NCI-H128 (cell line): ENCODE results near the gene USP20.

ENCODE experiments used
- DNase-seq: peaks from one replicate; lab custom pipeline; 2025; ENCODE audit not compliant: unreplicated experiment; lab: John Stamatoyannopoulos, UW

The USP20 gene

GRCh38 chr9:129914051-129914450 lies 78.8 kb downstream of the USP20 start:
- no peak for DNase-seq

DNA sequence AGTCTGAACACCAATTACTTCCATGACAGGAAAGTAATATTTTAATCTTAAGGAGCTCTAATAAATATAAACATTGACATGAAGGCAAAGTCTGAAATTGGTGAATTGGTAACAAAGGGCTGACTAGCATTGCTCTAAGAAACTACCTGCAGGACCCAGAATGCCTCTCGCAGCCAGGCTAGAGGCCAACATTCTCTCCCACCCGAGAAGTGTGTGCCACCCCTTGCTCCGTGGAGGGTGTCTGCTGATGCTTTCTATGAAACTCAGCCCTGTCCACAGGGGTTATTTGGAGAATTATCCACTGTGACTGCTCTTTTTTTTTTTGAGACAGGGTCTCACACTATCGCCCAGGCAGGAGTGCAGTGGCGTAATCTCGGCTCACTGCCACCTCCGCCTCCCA lies 81.4 kb downstream of the USP20 start:
- DNase-seq, result no peak

DNA sequence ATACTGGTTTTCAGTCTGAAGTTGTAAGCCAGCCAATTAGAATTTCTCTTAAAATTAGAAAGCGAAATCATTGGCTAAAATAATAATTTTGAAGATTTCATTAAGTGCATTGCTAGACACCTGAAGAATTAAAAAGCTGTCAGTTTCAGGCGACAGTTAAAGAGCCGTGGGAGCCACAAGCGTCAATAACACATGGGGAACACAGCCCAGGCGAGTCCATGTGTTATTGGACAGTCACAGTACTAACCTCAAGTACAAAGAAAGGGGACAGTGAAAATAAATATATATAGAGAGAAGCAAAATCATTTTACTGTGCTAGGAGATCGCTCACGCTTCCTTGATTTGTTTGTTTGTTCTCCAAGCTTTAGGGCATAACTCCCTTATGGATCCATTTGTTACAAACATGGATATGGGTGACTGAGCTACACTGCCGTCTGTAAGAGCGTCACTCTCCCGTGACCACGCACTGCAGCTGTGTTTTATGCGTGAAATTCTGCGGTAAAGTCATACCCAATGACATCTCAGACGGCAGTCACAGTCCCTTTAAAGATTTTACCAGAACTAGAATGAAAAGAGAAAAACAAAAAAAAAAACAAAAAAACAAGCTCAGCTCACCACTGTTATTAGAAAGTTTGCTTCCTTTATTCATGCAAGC lies 83.2 kb downstream of the USP20 start:
- no peak for DNase-seq

GRCh38 chr9:129919277-129919676 lies 84.0 kb downstream of the USP20 start:
- DNase-seq, result no peak

DNA sequence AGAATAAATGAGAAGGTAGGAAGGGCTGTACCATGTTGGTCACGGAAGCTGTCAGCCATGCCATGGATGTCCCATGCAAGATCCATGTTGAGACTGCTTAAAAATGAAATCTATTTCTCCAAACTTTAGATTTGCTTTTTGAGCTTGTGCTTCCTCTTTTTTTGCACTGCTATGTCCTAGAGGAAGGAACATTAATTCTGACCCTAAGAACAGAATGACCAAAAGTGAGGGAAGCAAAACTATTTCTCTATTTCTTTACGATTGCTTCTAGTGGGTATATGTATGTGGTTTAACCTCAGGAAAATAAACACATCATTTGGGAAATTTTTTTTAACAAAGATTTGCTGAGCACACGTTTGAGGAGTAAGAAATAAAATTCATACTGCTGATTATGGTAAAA lies 84.6 kb downstream of the USP20 start:
- DNase-seq, result no peak

GRCh38 chr9:129921905-129922304 lies 86.6 kb downstream of the USP20 start:
- DNase-seq, result no peak

DNA sequence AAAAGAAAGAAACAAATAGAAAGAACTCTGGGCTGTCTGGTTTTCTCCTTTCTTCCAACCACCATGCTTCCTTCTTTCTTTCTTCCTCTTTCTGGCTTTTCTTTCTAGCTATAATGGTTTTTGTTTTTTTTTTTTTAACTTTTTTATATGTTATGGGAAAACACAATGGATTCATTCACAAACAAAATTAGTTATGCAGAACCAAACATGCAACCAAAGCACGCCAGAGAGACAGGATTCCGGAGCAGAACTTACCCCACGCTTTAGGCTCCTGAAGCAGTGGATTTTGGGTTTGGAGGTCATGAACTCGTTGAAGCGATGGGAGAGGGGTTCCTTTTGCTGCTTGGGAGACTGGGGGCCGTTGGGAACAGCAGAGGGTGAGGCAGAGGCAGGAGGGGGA lies 88.3 kb downstream of the USP20 start:
- DNase-seq, result no peak

GRCh38 chr9:129929496-129930125 lies 94.4 kb downstream of the USP20 start:
- no peak for DNase-seq

DNA sequence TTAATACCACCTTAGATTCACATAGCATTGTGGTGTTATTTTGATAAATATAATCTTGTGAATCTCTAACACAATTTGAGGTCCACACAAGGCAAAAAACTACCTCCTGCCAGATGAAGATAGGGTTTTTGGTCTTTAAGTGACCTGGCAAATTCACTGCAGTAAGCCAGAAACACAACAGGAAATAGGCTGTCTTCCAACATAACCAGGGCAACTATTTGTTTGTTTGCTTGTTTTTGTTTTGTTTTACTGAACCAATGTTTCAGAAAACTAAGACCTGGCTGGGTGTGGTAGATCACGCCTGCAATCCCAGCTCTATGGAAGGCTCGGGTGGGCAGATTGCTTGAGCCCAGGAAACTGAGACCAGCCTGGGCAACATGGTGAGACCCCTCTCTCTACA lies 95.5 kb downstream of the USP20 start:
- no peak for DNase-seq
